AG20443 (cell line): ENCODE results near the gene SURF4.
A peak's percentile ranks its signal among the peaks of the same experiment; 100 is the strongest.
"Not testable (repeated sequence)": the region's sequence is repeated elsewhere in the genome, so short reads cannot be mapped to it uniquely, and the experiment has no call there.

Experiments
- DNase-seq: peaks from one replicate; pipeline ENCODE4 v3.0.0; 2012; ENCODE audit warnings: low spot score, mixed read lengths

Gene SURF4

GRCh38 chr9:133351908-133352634, 23.8 kb downstream of the SURF4 start:
- DNase-seq: peak; percentile 62

DNA sequence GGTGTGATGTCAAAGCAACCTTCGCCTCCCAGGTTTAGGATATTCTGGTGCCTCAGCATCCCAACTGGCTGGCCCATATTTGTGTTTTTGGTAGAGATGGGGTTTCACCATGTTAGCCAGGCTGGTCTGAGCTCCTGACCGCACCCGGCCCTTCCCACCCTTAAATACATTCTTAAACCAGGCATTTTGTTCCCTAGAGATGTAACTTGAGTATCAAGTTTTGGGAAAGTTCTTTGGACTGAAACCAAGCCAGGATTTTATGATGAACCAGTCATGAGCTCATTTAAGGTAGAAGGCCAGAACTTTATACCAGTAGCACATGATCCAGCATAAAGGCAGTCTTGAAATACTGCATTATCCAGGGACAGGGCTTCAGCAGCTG, 24.3 kb downstream of the SURF4 start:
- no peak for DNase-seq

- no peak for DNase-seq
These were observed 25.8 kb downstream of the SURF4 start for GRCh38 chr9:133349965-133350616.

GRCh38 chr9:133348718-133349573, 26.9 kb downstream of the SURF4 start:
- no peak for DNase-seq

DNA sequence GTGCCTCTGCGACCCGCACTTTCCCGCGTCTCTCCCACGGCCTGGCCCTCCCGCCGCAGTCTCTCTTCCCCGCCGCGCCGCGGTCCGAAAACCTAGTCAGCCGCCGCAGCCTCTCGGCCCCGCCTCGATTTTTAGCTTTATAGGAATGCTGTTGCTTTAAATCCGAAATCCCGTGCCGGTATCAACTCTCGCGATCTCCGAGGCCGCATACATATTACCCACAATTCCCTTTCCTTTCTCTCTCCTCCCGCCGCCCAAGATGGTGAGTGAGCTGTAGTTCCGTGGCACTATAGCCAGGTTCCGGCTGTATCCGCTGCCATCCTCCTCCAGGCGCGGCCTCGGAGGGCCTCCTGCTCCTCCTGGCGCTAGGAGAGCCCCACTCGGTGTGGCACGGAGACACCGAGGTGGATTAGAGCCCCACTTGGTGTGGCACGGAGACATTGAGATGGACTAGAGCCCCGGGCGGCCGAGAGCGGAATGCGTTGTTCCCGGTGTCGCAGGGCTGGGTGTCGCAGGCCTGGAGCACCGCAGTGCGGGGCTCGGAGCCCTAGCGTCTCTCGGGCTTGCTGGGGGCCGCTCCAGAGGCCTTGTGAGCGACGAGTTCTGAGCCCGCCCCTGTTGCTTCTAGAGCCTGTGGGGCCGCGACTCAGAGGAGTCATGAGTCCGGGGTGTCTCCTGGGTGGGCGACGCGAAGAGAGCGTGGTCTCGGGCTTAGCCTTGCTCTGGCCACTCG, 27.7 kb downstream of the SURF4 start, which contains the start of the genes MED22 and RPL7A:
TSS of gene MED22 (minus strand) at position 147 of the 733 bp plus-strand sequence. CDS start 1,469 bp downstream, outside the sequence.
TSS of gene RPL7A (plus strand) at position 234 of the 733 bp plus-strand sequence. CDS start at position 260, 26 bp downstream.
- DNase-seq: peak; percentile 93

- DNase-seq: peak; percentile 67
These were observed 28.3 kb downstream of the SURF4 start for GRCh38 chr9:133347515-133347984.

DNA sequence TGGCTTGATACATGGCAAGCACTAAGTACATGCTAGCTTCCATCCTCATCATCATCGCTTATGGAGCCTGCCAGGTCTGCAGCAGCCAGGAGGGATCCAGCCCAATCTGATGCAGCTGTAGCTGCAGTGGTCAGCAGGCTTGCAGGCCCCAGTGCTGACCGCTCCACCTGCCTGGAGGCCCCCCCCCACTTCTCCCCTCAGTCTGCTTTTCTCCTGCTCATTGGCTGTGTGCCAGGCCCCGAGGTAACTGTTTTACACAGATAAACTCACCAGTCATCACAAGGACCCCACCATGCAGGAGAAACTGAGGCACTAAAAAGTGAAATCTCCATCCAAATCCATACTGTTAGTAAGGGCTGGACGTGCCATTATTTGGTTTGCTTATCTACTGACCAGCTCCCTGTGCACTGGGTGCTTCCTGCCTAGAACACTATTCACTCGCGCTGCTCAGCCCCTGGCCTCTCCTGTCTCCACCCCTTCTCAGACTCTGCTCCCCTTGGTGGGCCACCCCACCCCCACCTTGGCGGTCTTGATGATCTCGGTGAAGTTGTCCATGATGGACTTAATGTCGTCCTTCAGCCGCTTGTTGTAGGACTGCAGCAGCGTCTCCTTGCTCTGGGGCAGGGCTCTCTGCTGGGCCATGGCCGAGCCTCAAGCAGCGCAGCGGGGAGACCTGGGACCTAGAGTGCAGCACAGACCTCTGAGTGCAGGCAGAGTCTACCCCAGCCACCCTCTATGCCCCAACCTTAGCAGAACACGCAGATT, 29.7 kb downstream of the SURF4 start:
- DNase-seq: no peak

DNA sequence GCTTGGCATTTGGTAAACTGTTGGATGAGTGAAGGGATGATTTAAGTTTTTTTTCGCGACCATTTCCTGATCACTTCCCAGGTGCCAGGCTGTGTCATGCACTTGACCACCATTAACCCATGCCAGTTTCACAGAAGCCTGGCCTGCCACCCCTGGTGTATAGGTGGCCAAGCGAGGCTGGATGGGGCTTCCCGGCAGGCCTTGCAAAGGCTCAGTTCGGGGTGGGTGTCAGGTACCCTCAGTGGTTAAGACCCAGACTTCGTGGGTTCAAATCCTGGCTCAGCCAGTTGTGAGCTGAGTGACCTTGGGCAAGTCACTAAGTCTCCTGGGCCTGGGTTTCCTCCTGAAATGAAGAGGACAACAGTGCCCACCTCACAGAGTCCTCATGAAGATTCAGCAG, 30.3 kb downstream of the SURF4 start:
- DNase-seq: no peak

- no peak for DNase-seq
These were observed 30.9 kb downstream of the SURF4 start for GRCh38 chr9:133344979-133345378.

DNA sequence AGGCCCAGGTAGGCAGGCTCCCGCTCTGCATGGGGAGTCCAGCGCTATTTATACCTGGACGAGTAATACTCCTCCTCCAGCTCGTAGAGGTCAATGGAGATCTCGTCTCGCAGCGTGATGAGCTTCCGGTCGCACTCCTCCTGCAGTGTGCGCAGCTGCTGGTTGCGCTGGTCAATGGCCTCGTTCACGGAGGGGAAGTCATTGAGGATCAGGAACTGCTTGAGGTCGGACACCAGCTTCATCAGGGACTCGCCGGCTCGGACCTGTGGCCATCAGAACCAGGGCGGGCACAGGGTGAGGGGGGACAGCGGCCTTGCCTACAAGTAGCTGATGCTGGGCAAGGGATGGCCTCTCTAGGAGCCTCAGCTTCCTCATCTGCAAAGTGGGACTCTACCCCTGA, 31.8 kb downstream of the SURF4 start:
- no peak for DNase-seq

DNA sequence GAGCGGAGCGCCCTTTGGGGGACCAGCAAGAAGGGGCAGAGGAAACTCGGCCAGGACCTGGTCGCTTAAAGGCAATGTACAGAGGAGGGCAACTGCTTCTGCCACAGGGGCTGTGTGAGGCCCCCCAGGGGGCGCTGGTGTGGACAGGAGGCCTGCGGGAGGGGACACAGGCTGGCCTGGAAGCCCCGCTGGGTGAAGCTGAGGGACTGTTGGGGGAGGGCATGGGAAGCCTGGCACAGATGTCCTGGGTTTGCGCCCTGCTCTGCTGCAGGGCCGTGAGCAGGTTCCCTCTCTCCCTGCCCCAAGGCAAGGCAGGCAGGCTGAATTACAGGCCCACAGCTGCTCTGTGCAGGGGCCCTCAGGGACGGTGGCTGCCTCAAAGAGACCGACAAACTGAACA, 33.3 kb downstream of the SURF4 start:
- DNase-seq: no peak

GRCh38 chr9:133342069-133342406, 33.8 kb downstream of the SURF4 start:
- no peak for DNase-seq

- DNase-seq: no peak
These were observed 34.3 kb downstream of the SURF4 start for GRCh38 chr9:133341369-133342068.

DNA sequence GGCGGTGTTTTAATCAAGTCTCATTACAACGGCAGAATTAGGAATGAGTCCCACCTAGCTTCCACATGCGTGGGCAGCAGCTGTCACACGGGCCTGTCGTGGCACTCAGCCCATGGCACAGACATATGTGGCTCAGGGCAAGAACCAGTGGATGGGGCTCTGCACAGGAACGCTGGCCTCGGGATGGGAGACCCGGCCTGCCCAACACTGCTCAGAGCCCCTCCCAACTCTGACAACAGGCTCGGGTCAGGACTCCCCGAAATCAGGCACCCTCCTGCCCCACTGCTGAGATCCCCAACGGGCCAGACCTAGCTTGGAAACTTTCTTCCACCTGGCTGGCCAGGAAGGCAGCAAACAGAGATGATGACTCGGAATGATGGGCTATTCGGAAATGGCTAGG, 34.9 kb downstream of the SURF4 start:
- no peak for DNase-seq

DNA sequence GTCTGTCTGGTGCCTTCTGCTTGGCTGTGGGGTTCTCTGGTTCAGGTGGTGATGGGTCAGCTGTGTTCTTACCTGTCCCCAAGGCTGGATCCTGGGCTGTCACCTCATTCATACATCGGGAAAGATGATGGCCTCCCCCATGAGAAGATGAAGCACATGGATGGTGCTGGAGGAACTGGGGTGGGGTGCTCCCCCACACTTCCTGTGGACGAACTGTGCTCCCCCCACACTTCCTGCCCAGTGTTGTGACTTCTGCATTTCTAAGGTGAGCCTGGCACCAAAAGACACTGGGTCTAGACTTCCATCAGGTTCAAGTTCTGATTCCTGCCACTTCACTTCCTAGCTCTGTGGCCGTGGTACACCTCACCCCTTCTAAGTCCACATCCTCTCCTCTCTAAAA, 35.6 kb downstream of the SURF4 start:
- DNase-seq: no peak

DNA sequence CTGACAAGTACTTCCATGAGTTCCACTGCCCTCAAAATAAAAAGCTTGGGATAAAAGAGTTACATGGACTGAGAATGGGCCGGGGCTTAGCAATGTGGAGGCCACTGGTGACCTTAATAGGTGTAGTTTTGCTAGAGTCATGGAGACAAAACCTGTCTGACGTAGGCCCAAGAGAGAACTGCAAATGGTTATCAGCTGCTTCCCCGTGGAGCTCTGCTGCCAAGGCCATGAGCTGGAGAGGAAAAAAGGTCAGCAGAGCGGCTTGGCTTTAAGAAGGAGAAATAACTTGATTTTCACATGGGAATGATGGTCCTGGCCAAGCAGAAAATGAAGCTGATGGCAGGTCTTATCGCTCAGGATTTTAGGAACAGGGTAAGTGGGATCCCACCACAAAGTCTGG, 36.2 kb downstream of the SURF4 start:
- DNase-seq: no peak

GRCh38 chr9:133335924-133336811, 39.7 kb downstream of the SURF4 start, which contains the start of gene SURF6:
SURF6 (minus strand) TSS chr9:133336188; CDS start chr9:133336132, 56 bp downstream.
- DNase-seq: peak; percentile 96

DNA sequence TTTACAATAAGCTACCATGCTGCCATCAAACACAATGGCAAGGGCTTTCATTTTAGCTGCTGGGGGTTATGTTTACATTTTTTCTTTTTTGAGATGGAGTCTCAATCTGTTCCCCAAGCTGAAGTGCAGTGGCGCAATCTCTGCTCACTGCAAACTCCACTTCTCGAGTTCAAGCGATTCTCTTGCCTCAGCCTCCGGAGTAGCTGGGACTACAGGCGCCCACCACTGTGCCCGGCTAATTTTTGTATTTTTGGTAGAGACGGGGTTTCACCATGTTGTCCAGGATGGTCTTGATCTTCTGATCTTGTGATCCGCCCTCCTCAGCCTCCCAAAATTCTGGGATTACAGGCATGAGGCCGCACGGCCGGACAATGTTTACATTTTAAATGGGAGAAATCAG, 41.0 kb downstream of the SURF4 start:
- not testable (repeated sequence) for DNase-seq

- DNase-seq: no peak
These were observed 41.7 kb downstream of the SURF4 start for GRCh38 chr9:133334161-133334560.
